Prostate gland (tissue), 2 donors: ENCODE measurements around the gene LYSMD2. TPM values are rescaled to one million over a fixed set of nuclear protein-coding genes. Genes with fewer than 3 reads are reported as not detected.
"Not testable (repeated sequence)": the region's sequence is repeated elsewhere in the genome, so short reads cannot be mapped to it uniquely, and the experiment has no call there.

Source experiments
- DNase-seq: peaks from one replicate; pipeline ENCODE4 v3.0.0-alpha.2; 2019; ENCODE audit warnings: low spot score
- H3K27ac ChIP-seq, 2 donors: fragments of 200-600 bp; sonication (generic); 2 replicates each; pipeline ENCODE4 v1.5.1; 2017 to 2019
- H3K27me3 ChIP-seq: fragments of 200-600 bp; sonication (generic); replicated peaks from 2 replicates; pipeline ENCODE4 v1.5.1; 2019; ENCODE audit not compliant: insufficient read depth
- H3K36me3 ChIP-seq, 2 donors: fragments of 200-600 bp; sonication (generic); 1 replicate in 1 of 2; 2 replicates in 1 of 2; pipeline versions ENCODE4 v1.5.1 to v1.8.1; 2017 to 2019
- H3K4me1 ChIP-seq: fragments of 200-600 bp; sonication (generic); replicated peaks from 2 replicates; pipeline ENCODE4 v1.5.1; 2019
- H3K4me3 ChIP-seq, 2 donors: fragments of 200-600 bp; sonication (generic); 2 replicates each; pipeline ENCODE4 v1.5.1; 2017 to 2019
- H3K9me3 ChIP-seq: fragments of 200-600 bp; sonication (generic); 2 replicates; pipeline ENCODE4 v1.5.1; 2017
- CTCF ChIP-seq, 4 experiments: fragments of 200-600 bp in 2 of 4; fragments of 450-650 bp in 2 of 4; sonication (generic) in 2 of 4; IDR thresholded peaks; 1 replicate in 3 of 4; 2 replicates in 1 of 4; pipeline ENCODE4 v1.5.1; 2016 to 2019; ENCODE audit warnings: antibody characterized with exemption in 4 of 4, mild to moderate bottlenecking in 2 of 4, moderate library complexity in 2 of 4
- POLR2A ChIP-seq: fragments of 450-650 bp; IDR thresholded peaks from one replicate; pipeline ENCODE4 v1.6.1; 2016; ENCODE audit warnings: antibody characterized with exemption, mild to moderate bottlenecking
- POLR2AphosphoS5 ChIP-seq: sonication (generic); formaldehyde crosslinking; IDR thresholded peaks from one replicate; pipeline ENCODE4 v1.6.1; 2017; ENCODE audit warnings: antibody characterized with exemption
- WGBS: methylation state at CpG from one replicate; pipeline ENCODE4 v1.1.5; 2018; 5-methylcytosine and 5-hydroxymethylcytosine counted together
- intact Hi-C: fragments of 100-400 bp; cut with DNase I; formaldehyde crosslinking; loops from one replicate; pipeline ENCODE4 v1.14.2; 2022
- total RNA-seq, 2 donors: library from RNA; depleted of rRNA; stranded (reverse); fragments of >200 nt; gene quantifications; one replicate each; pipeline ENCODE4 v1.1.0, GENCODE V29; 2016

LYSMD2 gene
- 10 to 100 TPM; 15.0 to 29.9 TPM for total RNA-seq

- under 1% methylated on average over 47 of the region's 67 CpGs for WGBS
Measured at GRCh38 chr15:51737522-51738305, at the start of gene LYSMD2. Gene LYSMD2, minus strand, starts transcription at chr15:51737655. Its CDS starts 33 bp downstream, at chr15:51737622.

GRCh38 chr15:51787130-51787529 lies 49.7 kb upstream of the LYSMD2 start:
- DNase-seq, H3K27ac ChIP-seq, intact Hi-C loops, H3K36me3 ChIP-seq, H3K9me3 ChIP-seq, H3K4me3 ChIP-seq, H3K4me1 ChIP-seq, H3K27me3 ChIP-seq: not testable (repeated sequence)
- WGBS: 87% methylated on average over 11 of the region's 11 CpGs

More at GRCh38 chr15:51737522-51738305, at the start of gene LYSMD2:
- intact Hi-C loops: no loop called here
- H3K36me3 ChIP-seq: no peaks in the 10 kb centered on the region
- no peaks in the 10 kb centered on the region for H3K4me1 ChIP-seq
- H3K27ac ChIP-seq: peak within 1 kb of the TSS; percentile 65 to 86
- no peaks in the 10 kb centered on the region for H3K27me3 ChIP-seq
- DNase-seq: peak; percentile 75
- peak within 1 kb of the TSS; percentile 70 to 91 for H3K4me3 ChIP-seq
- H3K9me3 ChIP-seq: no peaks in the 10 kb centered on the region
- no peak for TF ChIP-seq CTCF (IDR thresholded peaks at IDR 0.05)
- TF ChIP-seq POLR2A: peak; percentile 36
- TF ChIP-seq POLR2AphosphoS5: peak; percentile 8

GRCh38 chr15:51783967-51784366 lies 46.5 kb upstream of the LYSMD2 start:
- Histone ChIP-seq H3K4me3 (no peak overlapping the region), H3K27me3 (no peaks in the 10 kb centered on the region), H3K36me3 (no peaks in the 10 kb centered on the region), H3K4me1 (no peaks in the 10 kb centered on the region), H3K9me3 (no peaks in the 10 kb centered on the region), H3K27ac (no peak overlapping the region)
- WGBS: 73% methylated on average over 3 of the region's 3 CpGs
- intact Hi-C loops: no loop called here
- DNase-seq: no peak
- TF ChIP-seq CTCF (IDR thresholded peaks at IDR 0.05) (no peak), POLR2AphosphoS5 (no peak), POLR2A (no peak)

GRCh38 chr15:51782357-51782896 lies 45.0 kb upstream of the LYSMD2 start:
- 83% methylated on average over 7 of the region's 7 CpGs for WGBS
- Histone ChIP-seq H3K27me3 (no peaks in the 10 kb centered on the region), H3K4me1 (no peaks in the 10 kb centered on the region), H3K4me3 (no peak overlapping the region), H3K36me3 (no peaks in the 10 kb centered on the region), H3K9me3 (no peaks in the 10 kb centered on the region), H3K27ac (no peak overlapping the region)
- intact Hi-C loops: no loop called here
- TF ChIP-seq CTCF (IDR thresholded peaks at IDR 0.05) (peak in 1 of 4 experiments; percentile 16), POLR2AphosphoS5 (no peak)
- DNase-seq: no peak

GRCh38 chr15:51781506-51781905 lies 44.1 kb upstream of the LYSMD2 start:
- TF ChIP-seq CTCF (IDR thresholded peaks at IDR 0.05): no peak
- H3K36me3 ChIP-seq: no peaks in the 10 kb centered on the region
- no peaks in the 10 kb centered on the region for H3K4me1 ChIP-seq
- DNase-seq: no peak
- H3K9me3 ChIP-seq: no peaks in the 10 kb centered on the region
- WGBS: 71% methylated on average over 2 of the region's 2 CpGs
- no peak overlapping the region for H3K4me3 ChIP-seq
- intact Hi-C loops: no loop called here
- H3K27ac ChIP-seq: no peak overlapping the region
- H3K27me3 ChIP-seq: no peaks in the 10 kb centered on the region
